HG02678 (cell line): ENCODE data around the gene RBM4.
A peak's percentile ranks its signal among the peaks of the same experiment; 100 is the strongest.
"Not testable (repeated sequence)": the region's sequence is repeated elsewhere in the genome, so short reads cannot be mapped to it uniquely, and the experiment has no call there.

Source experiments
- ATAC-seq: cut with Tn5 transposase; IDR thresholded peaks from one replicate; pipeline ENCODE4 v1.9.1; 2021; ENCODE audit warnings: mild to moderate bottlenecking, moderate library complexity; ENCODE audit not compliant: unreplicated experiment

Gene RBM4

DNA sequence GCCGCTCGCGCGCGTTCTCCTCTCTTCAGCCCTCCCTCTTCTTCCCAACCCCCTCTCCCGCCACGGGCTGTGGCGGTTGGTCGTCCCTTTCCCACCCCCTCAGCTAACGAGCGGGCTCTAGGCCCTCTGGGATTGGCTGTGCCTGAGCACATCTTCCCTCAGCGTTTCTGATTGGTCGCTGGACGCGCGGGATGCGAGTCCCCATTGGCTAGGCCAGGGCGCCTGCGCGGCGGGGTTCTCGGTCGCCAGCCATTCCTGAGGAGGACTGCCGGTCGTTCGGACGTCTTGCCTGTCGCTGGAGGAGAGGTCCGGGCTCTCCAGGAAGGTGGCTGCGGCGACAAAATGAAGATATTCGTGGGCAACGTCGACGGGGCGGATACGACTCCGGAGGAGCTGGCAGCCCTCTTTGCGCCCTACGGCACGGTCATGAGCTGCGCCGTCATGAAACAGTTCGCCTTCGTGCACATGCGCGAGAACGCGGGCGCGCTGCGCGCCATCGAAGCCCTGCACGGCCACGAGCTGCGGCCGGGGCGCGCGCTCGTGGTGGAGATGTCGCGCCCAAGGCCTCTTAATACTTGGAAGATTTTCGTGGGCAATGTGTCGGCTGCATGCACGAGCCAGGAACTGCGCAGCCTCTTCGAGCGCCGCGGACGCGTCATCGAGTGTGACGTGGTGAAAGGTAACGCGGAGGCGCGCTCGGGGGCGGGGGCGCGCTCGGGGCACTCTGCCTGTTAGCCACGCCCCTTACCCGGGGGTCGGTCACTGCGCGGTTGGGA lies 21.9 kb upstream of the RBM4 start, which contains the start of gene RBM14:
Gene RBM14 (plus strand): TSS at position 252 of the 776 bp plus-strand sequence. CDS start 91 bp downstream, at position 343.
- ATAC-seq: peak; percentile 93

DNA sequence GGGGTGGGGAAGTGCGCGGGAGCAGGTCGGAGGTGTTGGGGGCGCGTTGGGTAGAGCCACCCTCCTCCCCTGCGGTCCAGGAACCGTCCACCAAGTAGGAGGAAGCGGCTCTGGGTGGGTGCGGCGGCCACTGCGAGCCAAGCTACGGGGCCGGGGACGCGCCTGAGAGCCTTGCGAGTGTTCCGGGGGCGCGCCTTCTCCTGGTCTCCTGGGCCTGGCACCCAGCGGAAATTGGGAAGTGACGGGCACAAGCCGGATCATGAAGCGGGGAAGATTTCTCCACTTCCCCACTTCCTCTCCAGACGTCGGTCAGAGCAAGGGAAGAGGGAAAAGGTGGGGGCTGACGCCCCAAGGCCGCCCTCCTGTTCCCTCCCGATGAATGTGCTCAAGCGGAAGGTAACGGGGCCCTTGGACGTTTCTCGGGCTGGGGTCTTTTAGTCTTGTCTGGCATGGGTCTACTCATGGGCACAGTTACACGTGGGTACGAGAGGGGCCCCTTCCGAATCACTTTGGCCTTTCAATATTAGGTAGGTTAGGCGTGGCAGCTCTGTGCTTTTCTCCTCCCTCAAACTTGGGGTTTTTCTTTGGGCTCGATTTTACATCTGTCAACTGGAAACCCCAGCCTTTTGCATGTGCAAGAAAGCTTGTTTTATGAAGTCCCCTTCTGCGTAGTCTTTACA lies 21.2 kb upstream of the RBM4 start:
- ATAC-seq: no peak

DNA sequence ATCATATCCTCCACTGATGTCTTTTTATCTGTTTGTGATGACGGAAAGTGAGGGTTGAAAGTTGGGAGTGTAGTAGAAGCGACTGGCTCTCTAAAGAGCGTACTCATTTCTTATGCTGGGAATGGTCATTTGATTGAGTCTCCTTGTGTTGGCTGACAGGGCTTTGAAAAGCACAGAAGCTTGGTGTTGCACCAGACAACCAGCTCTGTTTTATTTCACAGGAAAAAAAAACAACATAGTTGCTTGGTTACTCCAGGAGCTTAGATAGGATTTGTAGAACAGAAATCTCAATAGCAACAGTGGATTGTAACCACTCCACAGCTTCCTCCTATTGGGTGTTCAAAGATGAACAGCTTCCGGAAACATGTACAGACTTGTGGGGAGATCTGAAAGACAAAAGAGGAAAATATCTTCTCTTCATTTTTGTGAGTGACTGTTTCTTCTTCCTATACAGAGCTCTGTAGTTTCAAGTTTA lies 19.4 kb upstream of the RBM4 start:
- ATAC-seq: no peak

DNA sequence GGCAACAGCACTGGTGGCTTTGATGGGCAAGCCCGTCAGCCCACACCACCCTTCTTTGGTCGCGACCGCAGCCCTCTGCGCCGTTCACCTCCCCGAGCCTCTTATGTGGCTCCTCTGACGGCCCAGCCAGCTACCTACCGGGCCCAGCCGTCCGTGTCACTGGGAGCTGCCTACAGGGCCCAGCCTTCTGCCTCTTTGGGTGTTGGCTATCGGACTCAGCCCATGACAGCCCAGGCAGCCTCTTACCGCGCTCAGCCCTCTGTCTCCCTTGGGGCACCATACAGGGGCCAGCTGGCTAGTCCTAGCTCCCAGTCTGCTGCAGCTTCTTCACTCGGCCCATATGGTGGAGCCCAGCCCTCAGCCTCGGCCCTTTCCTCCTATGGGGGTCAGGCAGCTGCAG lies 14.1 kb upstream of the RBM4 start:
- no peak for ATAC-seq

DNA sequence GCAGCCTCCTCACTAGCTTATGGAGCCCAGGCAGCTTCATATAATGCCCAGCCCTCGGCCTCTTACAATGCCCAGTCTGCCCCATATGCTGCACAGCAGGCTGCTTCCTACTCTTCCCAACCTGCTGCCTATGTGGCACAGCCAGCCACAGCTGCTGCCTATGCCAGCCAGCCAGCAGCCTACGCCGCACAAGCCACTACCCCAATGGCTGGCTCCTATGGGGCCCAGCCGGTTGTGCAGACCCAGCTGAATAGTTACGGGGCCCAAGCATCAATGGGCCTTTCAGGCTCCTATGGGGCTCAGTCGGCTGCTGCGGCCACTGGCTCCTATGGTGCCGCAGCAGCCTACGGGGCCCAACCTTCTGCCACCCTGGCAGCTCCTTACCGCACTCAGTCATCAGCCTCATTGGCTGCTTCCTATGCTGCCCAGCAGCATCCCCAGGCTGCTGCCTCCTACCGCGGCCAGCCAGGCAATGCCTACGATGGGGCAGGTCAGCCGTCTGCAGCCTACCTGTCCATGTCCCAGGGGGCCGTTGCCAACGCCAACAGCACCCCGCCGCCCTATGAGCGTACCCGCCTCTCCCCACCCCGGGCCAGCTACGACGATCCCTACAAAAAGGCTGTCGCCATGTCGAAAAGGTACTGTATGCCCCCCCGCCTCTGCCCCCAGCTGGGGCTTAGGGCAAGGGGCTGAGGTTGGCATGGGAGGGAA lies 13.3 kb upstream of the RBM4 start:
- no peak for ATAC-seq

DNA sequence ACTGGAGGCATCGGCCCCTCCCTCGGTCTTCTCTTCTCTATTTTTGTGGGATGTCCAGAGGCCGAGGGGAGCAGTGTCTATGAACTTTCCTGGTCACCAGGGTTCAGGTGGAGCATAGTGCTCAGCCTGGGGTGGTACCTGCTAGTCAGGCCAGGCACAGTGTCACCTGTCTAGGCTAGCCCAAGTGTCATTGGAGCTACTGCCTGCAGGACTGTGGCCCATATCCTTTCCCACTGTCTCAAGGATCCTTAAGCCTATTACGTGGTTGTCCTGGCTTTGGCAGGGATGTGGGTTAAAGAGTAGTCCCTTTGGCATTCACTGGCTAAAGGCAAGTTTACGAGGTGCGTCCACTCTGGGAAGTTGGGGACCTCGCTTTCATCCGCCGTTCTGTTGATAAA lies 12.8 kb upstream of the RBM4 start:
- no peak for ATAC-seq

DNA sequence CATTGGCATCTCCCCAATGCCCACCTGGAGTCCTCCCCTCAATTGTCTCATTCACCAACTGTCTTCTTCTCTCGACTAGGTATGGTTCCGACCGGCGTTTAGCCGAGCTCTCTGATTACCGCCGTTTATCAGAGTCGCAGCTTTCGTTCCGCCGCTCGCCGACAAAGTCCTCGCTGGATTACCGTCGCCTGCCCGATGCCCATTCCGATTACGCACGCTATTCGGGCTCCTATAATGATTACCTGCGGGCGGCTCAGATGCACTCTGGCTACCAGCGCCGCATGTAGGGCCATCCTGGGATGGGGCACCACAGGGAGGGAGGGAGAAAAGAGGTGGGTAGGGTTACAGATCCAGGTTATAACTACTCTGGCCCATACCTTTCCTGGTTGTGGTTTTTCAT lies 12.1 kb upstream of the RBM4 start:
- ATAC-seq: no peak

DNA sequence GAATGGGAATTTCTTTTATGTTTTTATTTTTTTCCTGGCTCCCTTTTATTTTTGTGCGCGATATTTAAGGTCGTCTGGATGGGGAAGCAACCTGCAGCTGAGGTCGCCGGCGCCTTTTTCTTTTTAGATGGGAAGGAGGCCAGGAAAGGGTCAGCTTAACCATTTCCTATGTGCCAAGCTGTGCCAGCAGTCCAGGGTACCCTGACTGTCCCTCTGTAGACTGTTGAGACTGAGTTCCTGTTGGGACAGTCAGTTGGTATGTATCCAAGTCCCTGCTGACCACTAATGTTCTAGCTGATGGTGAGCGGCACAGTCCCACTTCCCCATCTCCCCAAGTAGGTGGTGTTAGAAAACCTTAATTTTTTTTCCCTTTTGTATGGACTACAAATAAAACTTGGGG lies 11.6 kb upstream of the RBM4 start:
- no peak for ATAC-seq

DNA sequence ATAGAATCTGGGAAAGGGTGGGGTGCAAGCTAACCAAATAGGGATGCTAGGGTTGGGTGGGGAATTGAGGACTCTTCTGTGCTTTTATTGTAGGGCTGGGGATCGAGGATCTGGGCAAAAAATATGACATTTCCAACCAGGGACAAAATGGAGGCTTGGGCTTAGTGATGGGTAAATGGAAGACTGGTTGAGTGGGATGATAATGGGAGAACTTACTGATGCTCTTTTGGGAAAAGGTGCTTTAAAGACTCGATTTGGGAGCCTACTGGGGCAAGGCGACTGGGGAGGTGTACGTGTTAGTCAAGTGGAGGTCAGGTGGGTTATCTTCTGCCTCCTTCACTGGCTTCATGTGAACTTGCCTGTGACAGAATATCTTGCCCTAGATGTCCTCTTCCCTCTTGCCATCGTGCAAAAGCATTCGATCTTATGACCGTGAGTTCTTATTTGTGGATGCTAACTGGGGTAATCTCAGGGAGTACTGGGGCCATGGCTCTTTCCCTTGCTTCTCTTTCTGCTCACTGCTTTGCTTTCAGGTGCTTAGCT lies 10.4 kb upstream of the RBM4 start:
- no peak for ATAC-seq

DNA sequence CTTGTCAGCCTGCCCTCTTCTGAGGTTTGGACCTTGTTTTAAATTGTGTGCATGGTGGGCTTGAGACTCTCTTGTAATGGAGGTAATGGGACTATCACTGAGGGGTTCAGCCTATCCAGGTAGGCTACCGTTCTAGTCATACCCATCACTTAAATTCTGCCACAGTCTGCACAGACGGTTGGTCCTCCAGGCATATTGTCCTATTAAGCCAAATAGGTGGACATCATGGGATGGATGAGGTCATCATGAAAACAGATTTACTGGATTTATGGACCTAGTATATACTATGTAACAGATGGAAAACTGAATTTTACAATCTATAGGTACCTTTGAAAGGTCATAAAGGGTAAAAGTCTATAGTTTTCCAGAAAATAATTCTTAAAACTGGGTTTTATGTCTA lies 9.1 kb upstream of the RBM4 start:
- ATAC-seq: no peak

DNA sequence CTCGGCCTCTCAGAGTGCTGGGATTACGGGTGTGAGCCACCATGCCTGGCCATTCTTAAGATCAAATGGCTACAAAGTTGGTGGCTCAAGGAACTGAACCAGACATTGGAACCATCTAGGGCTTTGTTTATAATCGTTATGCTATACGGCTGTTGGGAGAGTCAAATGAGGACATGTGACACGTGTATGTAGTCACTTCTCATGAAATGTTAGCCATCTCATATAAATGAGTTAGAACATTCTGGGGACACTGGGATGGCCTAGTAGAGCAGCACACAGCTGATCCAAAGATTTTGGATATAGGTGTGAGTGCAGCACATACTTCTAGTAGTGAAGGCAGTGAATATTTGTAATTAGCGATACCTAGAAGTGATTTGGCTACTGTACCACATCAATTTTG lies 6.6 kb upstream of the RBM4 start:
- ATAC-seq: no peak

DNA sequence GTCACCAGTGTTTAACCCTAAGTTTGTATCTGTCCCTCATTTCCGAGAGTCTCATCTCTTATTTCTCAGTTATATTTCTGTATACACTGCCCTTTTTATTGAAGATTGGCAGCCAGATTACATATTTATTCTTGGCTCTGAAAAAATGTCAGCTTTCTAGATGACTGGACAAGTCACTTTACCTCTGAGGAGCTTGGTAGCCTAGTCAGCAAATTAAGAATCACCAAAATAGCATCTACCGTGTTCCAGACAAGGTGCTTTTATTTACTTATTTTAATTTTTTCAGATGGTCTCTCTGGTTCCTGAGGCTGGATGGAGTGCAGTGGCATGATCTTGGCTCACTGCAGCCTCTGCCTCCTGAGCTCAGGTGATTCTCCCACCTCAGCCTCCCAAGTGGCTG lies 5.6 kb upstream of the RBM4 start:
- ATAC-seq: no peak

DNA sequence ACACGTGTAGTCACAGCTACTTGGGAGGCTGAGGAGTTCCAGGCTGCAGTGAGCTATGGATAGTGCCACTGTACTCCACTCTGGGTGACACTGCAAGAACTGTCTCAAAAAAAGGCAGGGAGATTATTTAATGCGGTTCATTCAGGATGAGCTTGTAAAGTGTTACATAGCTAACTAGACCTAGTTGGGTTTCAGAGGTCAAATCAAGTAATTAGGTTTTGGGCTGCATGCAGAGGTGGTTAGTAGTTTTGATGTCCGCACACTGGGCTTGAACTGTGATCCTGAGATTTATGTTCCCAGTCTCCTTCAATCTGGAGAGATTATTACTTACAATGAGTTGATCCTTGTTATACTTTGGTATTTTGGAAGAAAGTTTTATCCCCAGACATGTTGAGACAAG lies 2.1 kb upstream of the RBM4 start:
- no peak for ATAC-seq

DNA sequence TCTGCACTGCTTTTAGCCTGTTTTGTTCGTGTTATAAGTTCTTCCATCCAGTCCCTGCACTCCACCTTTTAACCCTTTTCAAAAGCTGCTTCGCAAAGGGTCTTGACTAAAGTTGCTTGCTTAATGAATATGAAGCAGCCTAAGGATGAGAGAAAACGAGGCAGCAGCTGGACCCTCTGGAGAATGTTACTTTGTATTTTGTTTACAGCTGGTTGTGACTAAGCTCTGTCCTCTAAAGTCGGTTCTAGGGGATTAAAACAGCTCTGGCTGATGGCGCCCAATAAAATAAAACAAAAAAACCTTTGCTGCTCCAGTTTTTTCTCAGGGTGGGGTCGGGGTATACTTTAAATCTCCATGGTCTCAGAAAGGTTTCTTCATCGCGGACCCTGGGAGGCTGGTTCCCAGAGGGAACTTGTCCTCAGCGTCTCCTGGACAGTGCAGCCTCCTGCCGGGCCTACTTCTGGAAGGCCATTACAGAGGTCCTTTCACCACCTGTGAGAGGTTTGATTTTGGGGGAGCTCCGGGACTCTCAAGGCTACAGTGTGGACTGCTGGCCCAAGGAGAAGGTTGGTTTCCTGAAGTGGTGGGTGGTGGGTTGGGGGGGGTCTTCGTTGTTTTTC lies 836 bp upstream of the RBM4 start:
- no peak for ATAC-seq

DNA sequence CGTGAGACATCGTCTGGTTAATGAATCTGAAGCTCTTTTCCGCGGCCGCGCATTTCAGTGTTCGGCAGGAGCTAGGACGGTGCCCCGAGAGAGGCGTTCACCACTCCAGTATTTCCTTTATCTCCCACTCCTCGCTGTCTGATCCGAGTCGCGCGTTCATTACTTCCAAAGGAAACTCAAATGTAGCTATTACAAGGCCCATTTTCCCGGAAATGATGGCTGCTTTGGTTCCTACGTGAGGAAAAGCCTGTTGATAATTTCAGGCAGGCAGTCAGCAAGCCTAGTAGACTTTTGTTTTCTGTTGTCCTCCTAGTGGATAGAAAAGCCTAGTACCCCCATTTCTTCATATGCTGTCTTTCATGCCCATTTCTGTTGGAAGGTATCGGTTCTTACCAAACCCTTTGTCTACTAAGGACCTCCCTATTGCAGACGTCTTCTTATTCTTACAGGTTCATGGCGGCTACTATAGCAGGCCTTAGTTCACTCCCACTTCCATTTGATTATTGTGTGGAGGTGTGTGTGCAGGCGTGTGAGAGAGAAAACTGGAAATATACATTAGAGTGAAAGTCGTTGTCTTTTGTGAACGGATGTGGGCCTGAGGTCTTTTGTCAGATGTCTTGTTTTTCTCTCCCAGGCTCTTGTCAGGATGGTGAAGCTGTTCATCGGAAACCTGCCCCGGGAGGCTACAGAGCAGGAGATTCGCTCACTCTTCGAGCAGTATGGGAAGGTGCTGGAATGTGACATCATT lies 737 bp downstream of the RBM4 start:
- ATAC-seq: no peak

DNA sequence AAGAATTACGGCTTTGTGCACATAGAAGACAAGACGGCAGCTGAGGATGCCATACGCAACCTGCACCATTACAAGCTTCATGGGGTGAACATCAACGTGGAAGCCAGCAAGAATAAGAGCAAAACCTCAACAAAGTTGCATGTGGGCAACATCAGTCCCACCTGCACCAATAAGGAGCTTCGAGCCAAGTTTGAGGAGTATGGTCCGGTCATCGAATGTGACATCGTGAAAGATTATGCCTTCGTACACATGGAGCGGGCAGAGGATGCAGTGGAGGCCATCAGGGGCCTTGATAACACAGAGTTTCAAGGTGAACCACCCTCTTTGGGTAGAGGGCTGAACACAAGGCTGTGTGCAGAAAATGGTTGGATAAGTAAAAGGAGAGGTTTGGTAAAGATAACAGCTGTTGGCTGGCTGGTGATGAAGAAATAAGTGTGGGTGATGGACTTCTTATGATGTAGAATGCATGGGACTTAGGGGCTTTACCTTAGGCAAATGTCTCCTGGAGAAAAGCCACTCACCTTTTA lies 1.4 kb downstream of the RBM4 start:
- not testable (repeated sequence) for ATAC-seq

DNA sequence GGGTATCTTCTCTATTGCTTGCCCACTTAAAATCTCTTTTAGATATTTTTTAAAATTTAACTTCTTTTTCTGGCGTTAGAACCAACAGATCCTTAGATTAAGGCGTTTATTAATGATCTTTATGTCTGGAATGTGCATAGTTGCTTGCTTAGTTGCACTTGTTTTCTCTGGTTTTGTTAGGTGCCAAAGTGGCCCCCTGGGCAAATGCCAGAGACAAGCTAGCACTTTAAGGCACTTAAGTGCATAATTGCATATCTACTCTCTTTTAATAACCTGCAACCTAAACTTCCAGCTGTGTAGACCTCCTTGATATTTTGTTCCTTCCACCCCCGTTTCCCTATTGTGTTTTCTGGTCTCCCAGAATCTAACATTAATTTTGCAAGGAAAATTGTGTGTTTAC lies 3.3 kb downstream of the RBM4 start:
- ATAC-seq: no peak

DNA sequence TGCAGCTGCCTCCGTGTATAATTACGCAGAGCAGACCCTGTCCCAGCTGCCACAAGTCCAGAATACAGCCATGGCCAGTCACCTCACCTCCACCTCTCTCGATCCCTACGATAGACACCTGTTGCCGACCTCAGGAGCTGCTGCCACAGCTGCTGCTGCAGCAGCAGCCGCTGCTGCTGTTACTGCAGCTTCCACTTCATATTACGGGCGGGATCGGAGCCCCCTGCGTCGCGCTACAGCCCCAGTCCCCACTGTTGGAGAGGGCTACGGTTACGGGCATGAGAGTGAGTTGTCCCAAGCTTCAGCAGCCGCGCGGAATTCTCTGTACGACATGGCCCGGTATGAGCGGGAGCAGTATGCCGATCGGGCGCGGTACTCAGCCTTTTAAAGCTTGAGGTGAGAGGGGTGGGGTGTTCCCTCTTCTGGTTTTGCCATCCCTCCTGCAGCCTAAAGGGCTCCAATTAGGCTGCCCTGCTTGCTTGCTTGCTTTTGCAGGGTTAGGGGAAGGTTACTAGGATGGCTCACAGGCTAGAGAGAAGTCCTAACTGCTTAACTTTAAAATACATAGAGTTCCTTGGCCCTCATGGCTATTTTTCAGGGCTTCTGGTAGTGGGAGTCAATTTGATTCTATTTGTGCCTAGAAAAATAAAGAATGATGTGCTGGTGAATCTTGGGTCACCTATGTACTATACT lies 5.4 kb downstream of the RBM4 start:
- ATAC-seq: no peak

DNA sequence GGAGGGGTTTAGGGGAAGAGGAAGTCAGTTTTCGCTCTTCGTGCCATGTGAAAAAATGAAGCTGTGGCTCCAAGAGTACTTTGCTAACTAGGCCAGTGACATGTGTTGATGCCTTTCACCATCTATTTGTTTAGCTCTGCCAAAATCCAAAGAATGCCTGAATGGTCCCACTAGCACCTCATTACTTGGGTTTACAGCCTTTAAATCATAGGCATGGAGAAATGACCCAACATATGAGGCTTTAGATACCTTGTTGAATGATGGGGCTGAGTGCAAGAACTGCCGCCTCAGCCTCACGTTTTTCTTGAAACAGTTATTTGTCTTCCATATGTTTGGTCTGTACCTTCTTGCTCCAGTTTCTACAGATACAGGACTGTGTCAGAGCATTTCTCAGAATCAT lies 8.3 kb downstream of the RBM4 start:
- ATAC-seq: no peak

DNA sequence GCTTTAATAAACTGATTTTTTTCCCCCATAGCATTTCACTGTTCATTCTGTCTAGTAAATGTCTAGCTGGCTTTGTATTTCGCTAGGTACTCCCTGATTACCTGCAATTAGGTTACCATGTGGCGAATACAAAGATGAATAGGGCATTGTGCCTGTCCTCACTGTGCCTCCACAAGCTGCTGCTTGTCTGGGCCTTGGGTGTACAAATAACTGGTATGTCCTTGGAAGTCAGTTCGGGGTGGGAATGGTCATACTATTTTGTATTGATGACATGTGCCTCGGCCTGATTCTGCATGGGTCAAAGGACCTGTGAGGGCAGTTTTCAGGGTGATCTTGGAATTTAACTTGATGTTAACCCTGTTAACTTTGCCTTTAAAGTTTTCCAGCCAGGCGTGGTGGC lies 11.4 kb downstream of the RBM4 start:
- no peak for ATAC-seq
